Lower leg skin (tissue), 3 donors: Measurements from ENCODE around the gene GALK2.

ENCODE experiments used
- CTCF ChIP-seq, 3 donors: fragments of 450-650 bp; IDR thresholded peaks; one replicate each; pipeline ENCODE4 v1.5.1; 2016; ENCODE audit warnings: antibody characterized with exemption in 3 of 3, mild to moderate bottlenecking in 3 of 3, moderate library complexity in 2 of 3
- POLR2A ChIP-seq, 2 donors: fragments of 450-650 bp; IDR thresholded peaks; one replicate each; pipeline ENCODE4 v1.6.1; 2016 to 2017; ENCODE audit warnings: antibody characterized with exemption in 2 of 2, mild to moderate bottlenecking in 1 of 2, moderate library complexity in 1 of 2

GRCh38 chr15:49314716-49315115, 144.7 kb downstream of the GALK2 start:
- no peak for TF ChIP-seq CTCF (IDR thresholded peaks at IDR 0.05)
- no peak for TF ChIP-seq POLR2A (IDR thresholded peaks at IDR 0.05)
